NCI-H2196 (cell line): ENCODE measurements around the gene C4orf36.

ENCODE experiments used
- DNase-seq: peaks from one replicate; lab custom pipeline; 2025; ENCODE audit not compliant: unreplicated experiment; lab: John Stamatoyannopoulos, UW

Gene C4orf36

GRCh38 chr4:86857341-86858052 lies 34.7 kb downstream of the C4orf36 start:
- no peak for DNase-seq

GRCh38 chr4:86856896-86857295 lies 35.3 kb downstream of the C4orf36 start:
- DNase-seq = no peak

GRCh38 chr4:86855572-86855971 lies 36.6 kb downstream of the C4orf36 start:
- no peak for DNase-seq

GRCh38 chr4:86853209-86853608 lies 39.0 kb downstream of the C4orf36 start:
- DNase-seq = no peak

- DNase-seq = no peak
Observed at GRCh38 chr4:86848732-86849619, 43.2 kb downstream of the C4orf36 start, which contains the start of gene SLC10A6. SLC10A6 (minus strand) TSS chr4:86849384; CDS start chr4:86849115, 269 bp downstream.

GRCh38 chr4:86848136-86848535 lies 44.1 kb downstream of the C4orf36 start:
- DNase-seq = no peak

- DNase-seq = no peak
Observed at GRCh38 chr4:86847571-86847970, 44.7 kb downstream of the C4orf36 start.

- DNase-seq = no peak
Observed at GRCh38 chr4:86846921-86847320, 45.3 kb downstream of the C4orf36 start.

GRCh38 chr4:86845593-86845992 lies 46.6 kb downstream of the C4orf36 start:
- DNase-seq = no peak

GRCh38 chr4:86841309-86841708 lies 50.9 kb downstream of the C4orf36 start:
- no peak for DNase-seq

- no peak for DNase-seq
Observed at GRCh38 chr4:86840858-86841257, 51.4 kb downstream of the C4orf36 start.

GRCh38 chr4:86837691-86838503 lies 54.3 kb downstream of the C4orf36 start:
- no peak for DNase-seq

- no peak for DNase-seq
Observed at GRCh38 chr4:86835677-86836076, 56.5 kb downstream of the C4orf36 start.

- DNase-seq = no peak
Observed at GRCh38 chr4:86834901-86835300, 57.3 kb downstream of the C4orf36 start.

GRCh38 chr4:86833615-86834014 lies 58.6 kb downstream of the C4orf36 start:
- DNase-seq = no peak

GRCh38 chr4:86831262-86832130 lies 60.7 kb downstream of the C4orf36 start:
- DNase-seq = no peak
